ENCODE measurements around the gene ATG3. TPM values are rescaled to one million over a fixed set of nuclear protein-coding genes. Genes with fewer than 3 reads are reported as not detected.
"Not testable (repeated sequence)": the region's sequence is repeated elsewhere in the genome, so short reads cannot be mapped to it uniquely, and the experiment has no call there.

The ATG3 gene
- total RNA-seq, 1 experiment from 2014 or later, result 60.1 TPM

- no peaks in the 10 kb centered on the region; the same call in 1 of the 2 replicates for H3K27me3 Mint-ChIP-seq (ENCODE audit: low read depth)
- no peak for TF ChIP-seq TEAD4 (CRISPR knock-in tag; IDR thresholded peaks at IDR 0.05)
- TF ChIP-seq AR (CRISPR knock-in tag; IDR thresholded peaks at IDR 0.05), result no peak
- no peak for TF ChIP-seq FOXK1 (CRISPR knock-in tag; IDR thresholded peaks at IDR 0.05)
- TF ChIP-seq E2F1 (CRISPR knock-in tag; IDR thresholded peaks at IDR 0.05), result no peak
- TF ChIP-seq ESRRA (CRISPR knock-in tag; IDR thresholded peaks at IDR 0.05; ENCODE audit: borderline replicate concordance), result no peak
- TF ChIP-seq ELF4 (CRISPR knock-in tag; IDR thresholded peaks at IDR 0.05; ENCODE audit: low read depth), result no peak
- TF ChIP-seq GRHL2 (CRISPR knock-in tag; IDR thresholded peaks at IDR 0.05; ENCODE audit: insufficient replicate concordance, severe bottlenecking), result no peak
- no peak for TF ChIP-seq ZNF121 (CRISPR knock-in tag; IDR thresholded peaks at IDR 0.05)
- no peak for ATAC-seq
- H3K36me3 Mint-ChIP-seq, result peaks cover 5% of the 10 kb centered on the region; the same call in 1 of the 2 replicates
- POLR2A ChIA-PET, result no interaction called here
- CTCF ChIA-PET, result no interaction called here
- H3K27ac Mint-ChIP-seq, result no peak overlapping the region
- H3K9me3 Mint-ChIP-seq, result peaks cover 10% of the 10 kb centered on the region
- no peak overlapping the region for H3K4me3 Mint-ChIP-seq
- H3K4me1 Mint-ChIP-seq, result no peaks in the 10 kb centered on the region
- no peak for DNase-seq (ENCODE audit: low spot score)
Measured at GRCh38 chr3:112496366-112497067, 65.2 kb downstream of the ATG3 start.

- ATAC-seq, POLR2A ChIA-PET: not testable (repeated sequence)
Measured at GRCh38 chr3:112494448-112494767, 67.4 kb downstream of the ATG3 start.

GRCh38 chr3:112492124-112492523 is 69.6 kb downstream of the ATG3 start:
- CTCF ChIA-PET, result no interaction called here
- Mint-ChIP-seq H3K4me3 (no peak overlapping the region), H3K27me3 (ENCODE audit: low read depth) (no peaks in the 10 kb centered on the region; the same call in 1 of the 2 replicates), H3K27ac (no peak overlapping the region), H3K9me3 (peaks cover 10% of the 10 kb centered on the region), H3K4me1 (no peaks in the 10 kb centered on the region), H3K36me3 (peaks cover 5% of the 10 kb centered on the region; the same call in 1 of the 2 replicates)
- POLR2A ChIA-PET, result no interaction called here
- ATAC-seq (no peak), DNase-seq (ENCODE audit: low spot score) (no peak)
- TF ChIP-seq ZNF671 (CRISPR knock-in tag; IDR thresholded peaks at IDR 0.05) (no peak), E2F1 (CRISPR knock-in tag; IDR thresholded peaks at IDR 0.05) (no peak), PRDM15 (CRISPR knock-in tag; IDR thresholded peaks at IDR 0.05) (no peak)

More at GRCh38 chr3:112494448-112494767, 67.4 kb downstream of the ATG3 start:
- DNase-seq (ENCODE audit: low spot score); H3K9me3 Mint-ChIP-seq; H3K36me3 Mint-ChIP-seq; H3K4me3 Mint-ChIP-seq; H3K27ac Mint-ChIP-seq; H3K27me3 Mint-ChIP-seq (ENCODE audit: low read depth); H3K4me1 Mint-ChIP-seq; CTCF ChIA-PET: not testable (repeated sequence)
